HCT116 (cell line): ENCODE results near the gene RSAD1. TPM values are rescaled to one million over a fixed set of nuclear protein-coding genes. Genes with fewer than 3 reads are reported as not detected.

Experiments used
- ATAC-seq: fragments of 200-7000 bp; cut with Tn5 transposase; 2 replicates; pipeline ENCODE4 v1.9.1; 2020; ENCODE audit warnings: mild to moderate bottlenecking, moderate library complexity
- BruUV-seq: library from RNA; stranded (reverse); fragments of 400-500 nt; replicated peaks from 2 replicates; lab custom pipeline; 2021; lab: Mats Ljungman, UMichigan
- CTCF ChIA-PET: fragments of 300-600 bp; sonication (Branson Sonifier 250); formaldehyde crosslinking; loops from one replicate; lab custom pipeline; 2021; ENCODE audit warnings: antibody characterized with exemption; lab: Charles Lee
- POLR2A ChIA-PET: fragments of 300-600, 350-600 bp; sonication (Branson Sonifier 250); formaldehyde crosslinking; loops from one replicate; lab custom pipeline; 2021; ENCODE audit warnings: antibody characterized with exemption; lab: Charles Lee
- RAD21 ChIA-PET, 2 experiments: fragments of 300-600 bp; sonication (Branson Sonifier 250); formaldehyde crosslinking; loops; one replicate each; lab custom pipeline; 2023; ENCODE audit warnings: low total read pairs in 2 of 2; ENCODE audit not compliant: uncharacterized antibody in 2 of 2, unreplicated experiment in 2 of 2, low non-redundant PET in 1 of 2; lab: Charles Lee
- DNase-seq: peaks from one replicate; pipeline ENCODE4 v3.0.0-alpha.2; 2010; ENCODE audit warnings: low read depth, low spot score
- H2AFZ ChIP-seq: fragments of 200-600 bp; shearing (Covaris generic), sonication (generic); 2 replicates; pipeline ENCODE4 v1.6.1; 2017; ENCODE audit warnings: low read depth, mixed run types, mixed read lengths, antibody characterized with exemption, low read length; ENCODE audit not compliant: poor library complexity, severe bottlenecking
- H3K27ac ChIP-seq: 2 replicates; pipeline ENCODE4 v1.5.1; 2012; ENCODE audit warnings: low read depth, low read length
- H3K27me3 ChIP-seq: fragments of 200-600 bp; sonication (generic); 2 replicates; pipeline ENCODE4 v1.6.1; 2016; ENCODE audit warnings: mixed run types, low read length, mixed read lengths; ENCODE audit not compliant: insufficient read depth
- H3K36me3 ChIP-seq, 2 experiments: fragments of 200-500 bp in 1 of 2; fragments of 200-600 bp in 1 of 2; sonication (Bioruptor generic) in 1 of 2; sonication (generic) in 1 of 2; 2 replicates each; pipeline versions ENCODE4 v1.5.1 to v1.6.1; 2014 to 2016; ENCODE audit warnings: low read length in 2 of 2, inconsistent platforms in 1 of 2, mixed read lengths in 1 of 2, mixed run types in 1 of 2; ENCODE audit not compliant: insufficient read depth in 2 of 2, control insufficient read depth in 1 of 2
- H3K4me1 ChIP-seq, 2 experiments: fragments of 200-600 bp in 1 of 2; sonication (generic) in 1 of 2; 2 replicates each; pipeline versions ENCODE4 v1.5.1 to v1.6.1; 2012 to 2017; ENCODE audit warnings: low read length in 2 of 2, inconsistent platforms in 1 of 2, mild to moderate bottlenecking in 1 of 2, mixed read lengths in 1 of 2, mixed run types in 1 of 2, moderate library complexity in 1 of 2; ENCODE audit not compliant: insufficient read depth in 2 of 2, control insufficient read depth in 1 of 2
- H3K4me2 ChIP-seq: fragments of 200-600 bp; sonication (generic); 2 replicates; pipeline ENCODE4 v1.6.1; 2017; ENCODE audit warnings: mixed run types, low read length, mixed read lengths
- H3K4me3 ChIP-seq, 2 experiments: fragments of 200-600 bp in 1 of 2; sonication (generic) in 1 of 2; replicated peaks in 1 of 2; 2 replicates each; pipeline ENCODE4 v1.5.1; 2011 to 2016; ENCODE audit warnings: low read length in 2 of 2, control low read depth in 1 of 2, low read depth in 1 of 2, mild to moderate bottlenecking in 1 of 2, mixed read lengths in 1 of 2, mixed run types in 1 of 2
- H3K79me2 ChIP-seq: fragments of 200-600 bp; sonication (generic); 2 replicates; pipeline ENCODE4 v1.6.1; 2017; ENCODE audit warnings: mild to moderate bottlenecking, mixed run types, low read length, moderate library complexity, mixed read lengths; ENCODE audit not compliant: insufficient read depth
- H3K9ac ChIP-seq: fragments of 200-600 bp; sonication (generic); 2 replicates; pipeline ENCODE4 v1.6.1; 2016; ENCODE audit warnings: low read length, mixed read lengths
- H3K9me2 ChIP-seq: fragments of 200-600 bp; sonication (generic), shearing (Covaris generic); 2 replicates; pipeline ENCODE4 v1.6.1; 2017; ENCODE audit warnings: mixed run types, mild to moderate bottlenecking, moderate library complexity; ENCODE audit not compliant: insufficient read depth
- H3K9me3 ChIP-seq, 2 experiments: fragments of 200-500 bp in 1 of 2; fragments of 200-600 bp in 1 of 2; sonication (Bioruptor generic) in 1 of 2; sonication (generic) in 1 of 2; 2 replicates each; pipeline ENCODE4 v1.6.1; 2014 to 2017; ENCODE audit warnings: low read length in 2 of 2, mixed read lengths in 2 of 2, inconsistent platforms in 1 of 2, low read depth in 1 of 2, mild to moderate bottlenecking in 1 of 2, mixed run types in 1 of 2, moderate library complexity in 1 of 2; ENCODE audit not compliant: control insufficient read depth in 1 of 2, insufficient read depth in 1 of 2
- H4K20me1 ChIP-seq: fragments of 200-600 bp; sonication (generic), shearing (Covaris generic); 2 replicates; pipeline ENCODE4 v1.6.1; 2017; ENCODE audit warnings: mixed run types, mild to moderate bottlenecking, moderate library complexity; ENCODE audit not compliant: insufficient read depth
- CBX3 ChIP-seq: IDR thresholded peaks from 2 replicates; pipeline ENCODE4 v1.6.1; 2012; ENCODE audit warnings: low read depth
- CEBPB ChIP-seq: IDR thresholded peaks from 2 replicates; pipeline ENCODE4 v1.6.1; 2012; ENCODE audit warnings: low read depth
- EGR1 ChIP-seq: IDR thresholded peaks from 2 replicates; pipeline ENCODE4 v1.6.1; 2012; ENCODE audit warnings: low read depth
- ELF1 ChIP-seq: IDR thresholded peaks from 2 replicates; pipeline ENCODE4 v1.6.1; 2012; ENCODE audit warnings: low read depth, borderline replicate concordance
- EZH2 ChIP-seq: fragments of 200-600 bp; sonication (generic); IDR thresholded peaks from 2 replicates; pipeline ENCODE4 v1.6.1; 2017; ENCODE audit warnings: antibody characterized with exemption, mixed run types
- JUND ChIP-seq: IDR thresholded peaks from 2 replicates; pipeline ENCODE4 v1.6.1; 2012
- MAX ChIP-seq: IDR thresholded peaks from 2 replicates; pipeline ENCODE4 v1.6.1; 2012
- POLR2AphosphoS5 ChIP-seq: IDR thresholded peaks from 2 replicates; pipeline ENCODE4 v1.6.1; 2011; ENCODE audit warnings: mild to moderate bottlenecking, low read depth, low read length, moderate library complexity
- SIN3A ChIP-seq: IDR thresholded peaks from 2 replicates; pipeline ENCODE4 v1.6.1; 2012; ENCODE audit warnings: low read depth
- YY1 ChIP-seq: IDR thresholded peaks from 2 replicates; pipeline ENCODE4 v1.6.1; 2011; ENCODE audit warnings: low read length, low read depth, moderate library complexity, mild to moderate bottlenecking; ENCODE audit not compliant: insufficient replicate concordance; ENCODE audit errors: extremely low read depth
- ZNF274 ChIP-seq: fragments of 200-500 bp; sonication (Bioruptor generic); IDR thresholded peaks from 2 replicates; pipeline ENCODE4 v1.6.1; 2014; ENCODE audit warnings: mild to moderate bottlenecking, low read depth, low read length, inconsistent platforms
- intact Hi-C: fragments of 100-400 bp; cut with micrococcal nuclease; formaldehyde crosslinking; loops from 2 replicates; pipeline ENCODE4 v1.10.0; 2022
- total RNA-seq: library from RNA; stranded (reverse); gene quantifications from one replicate; pipeline ENCODE4 v1.2.1, GENCODE V29; 2021; ENCODE audit not compliant: unreplicated experiment
- TF ChIP-seq, protein P1 (sequence below): IDR thresholded peaks from 2 replicates; pipeline ENCODE4 v1.6.1; 2012; ENCODE audit warnings: low read depth
- TF ChIP-seq, protein P2 (sequence below), 3 experiments: fragments of 200-600 bp in 1 of 3; sonication (generic) in 1 of 3; IDR thresholded peaks in 2 of 3; conservative IDR thresholded peaks in 1 of 3; 2 replicates each; pipeline ENCODE4 v1.5.1; 2012 to 2017; ENCODE audit warnings: low read depth in 2 of 3, low read length in 2 of 3, antibody characterized with exemption in 1 of 3, borderline replicate concordance in 1 of 3, control low read depth in 1 of 3, mild to moderate bottlenecking in 1 of 3, mixed read lengths in 1 of 3, mixed run types in 1 of 3, moderate library complexity in 1 of 3; ENCODE audit not compliant: insufficient read depth in 1 of 3

The RSAD1 gene
- total RNA-seq, 1 experiment from 2014 or later, result 82.7 TPM

DNA sequence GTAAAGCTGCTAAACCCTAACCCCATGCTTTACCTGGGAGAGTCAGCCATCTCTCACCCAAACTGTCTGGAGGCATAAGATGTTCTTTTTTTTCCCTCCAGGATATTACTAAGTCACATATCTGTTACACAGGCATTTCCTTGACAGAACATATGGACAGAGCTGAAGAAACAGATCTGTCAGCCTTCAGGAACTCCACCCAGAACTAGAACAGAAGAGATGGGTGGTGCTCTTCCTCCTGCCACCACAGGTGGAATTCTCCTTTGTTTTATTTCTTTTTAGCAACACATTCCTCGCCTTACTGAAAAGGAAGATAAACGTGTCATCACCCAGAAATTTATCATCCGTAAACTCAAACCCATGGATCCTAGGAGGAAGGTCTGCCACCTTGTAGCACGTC lies 38.4 kb downstream of the RSAD1 start:
- Histone ChIP-seq H3K4me1 (peaks cover 0 to 6% of the 10 kb centered on the region in 2 experiments; a peak in 1 of 4 replicates), H3K9me3 (no peaks in the 10 kb centered on the region), H3K27me3 (no peaks in the 10 kb centered on the region), H3K4me2 (no peak overlapping the region), H3K36me3 (no peaks in the 10 kb centered on the region), H3K79me2 (no peaks in the 10 kb centered on the region)
- RAD21 ChIA-PET, result no interaction called here
- no peak for DNase-seq
- ATAC-seq, result no peak
- no peak for TF ChIP-seq SIN3A
- TF ChIP-seq ELF1, result no peak
- no peak for TF ChIP-seq MAX
- TF ChIP-seq POLR2AphosphoS5, result no peak
- no peak for TF ChIP-seq EGR1
- no peak for TF ChIP-seq CEBPB
- TF ChIP-seq, protein P1, sequence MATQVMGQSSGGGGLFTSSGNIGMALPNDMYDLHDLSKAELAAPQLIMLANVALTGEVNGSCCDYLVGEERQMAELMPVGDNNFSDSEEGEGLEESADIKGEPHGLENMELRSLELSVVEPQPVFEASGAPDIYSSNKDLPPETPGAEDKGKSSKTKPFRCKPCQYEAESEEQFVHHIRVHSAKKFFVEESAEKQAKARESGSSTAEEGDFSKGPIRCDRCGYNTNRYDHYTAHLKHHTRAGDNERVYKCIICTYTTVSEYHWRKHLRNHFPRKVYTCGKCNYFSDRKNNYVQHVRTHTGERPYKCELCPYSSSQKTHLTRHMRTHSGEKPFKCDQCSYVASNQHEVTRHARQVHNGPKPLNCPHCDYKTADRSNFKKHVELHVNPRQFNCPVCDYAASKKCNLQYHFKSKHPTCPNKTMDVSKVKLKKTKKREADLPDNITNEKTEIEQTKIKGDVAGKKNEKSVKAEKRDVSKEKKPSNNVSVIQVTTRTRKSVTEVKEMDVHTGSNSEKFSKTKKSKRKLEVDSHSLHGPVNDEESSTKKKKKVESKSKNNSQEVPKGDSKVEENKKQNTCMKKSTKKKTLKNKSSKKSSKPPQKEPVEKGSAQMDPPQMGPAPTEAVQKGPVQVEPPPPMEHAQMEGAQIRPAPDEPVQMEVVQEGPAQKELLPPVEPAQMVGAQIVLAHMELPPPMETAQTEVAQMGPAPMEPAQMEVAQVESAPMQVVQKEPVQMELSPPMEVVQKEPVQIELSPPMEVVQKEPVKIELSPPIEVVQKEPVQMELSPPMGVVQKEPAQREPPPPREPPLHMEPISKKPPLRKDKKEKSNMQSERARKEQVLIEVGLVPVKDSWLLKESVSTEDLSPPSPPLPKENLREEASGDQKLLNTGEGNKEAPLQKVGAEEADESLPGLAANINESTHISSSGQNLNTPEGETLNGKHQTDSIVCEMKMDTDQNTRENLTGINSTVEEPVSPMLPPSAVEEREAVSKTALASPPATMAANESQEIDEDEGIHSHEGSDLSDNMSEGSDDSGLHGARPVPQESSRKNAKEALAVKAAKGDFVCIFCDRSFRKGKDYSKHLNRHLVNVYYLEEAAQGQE, result no peak
- no peak for TF ChIP-seq ZNF274
- TF ChIP-seq, protein P2, sequence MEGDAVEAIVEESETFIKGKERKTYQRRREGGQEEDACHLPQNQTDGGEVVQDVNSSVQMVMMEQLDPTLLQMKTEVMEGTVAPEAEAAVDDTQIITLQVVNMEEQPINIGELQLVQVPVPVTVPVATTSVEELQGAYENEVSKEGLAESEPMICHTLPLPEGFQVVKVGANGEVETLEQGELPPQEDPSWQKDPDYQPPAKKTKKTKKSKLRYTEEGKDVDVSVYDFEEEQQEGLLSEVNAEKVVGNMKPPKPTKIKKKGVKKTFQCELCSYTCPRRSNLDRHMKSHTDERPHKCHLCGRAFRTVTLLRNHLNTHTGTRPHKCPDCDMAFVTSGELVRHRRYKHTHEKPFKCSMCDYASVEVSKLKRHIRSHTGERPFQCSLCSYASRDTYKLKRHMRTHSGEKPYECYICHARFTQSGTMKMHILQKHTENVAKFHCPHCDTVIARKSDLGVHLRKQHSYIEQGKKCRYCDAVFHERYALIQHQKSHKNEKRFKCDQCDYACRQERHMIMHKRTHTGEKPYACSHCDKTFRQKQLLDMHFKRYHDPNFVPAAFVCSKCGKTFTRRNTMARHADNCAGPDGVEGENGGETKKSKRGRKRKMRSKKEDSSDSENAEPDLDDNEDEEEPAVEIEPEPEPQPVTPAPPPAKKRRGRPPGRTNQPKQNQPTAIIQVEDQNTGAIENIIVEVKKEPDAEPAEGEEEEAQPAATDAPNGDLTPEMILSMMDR (IDR thresholded peaks at IDR 0.05 in 2 of 3, conservative IDR thresholded peaks at IDR 0.05 in 1 of 3; ENCODE audit: borderline replicate concordance in 1 of 3, insufficient read depth in 1 of 3, low read depth in 2 of 3, low read length in 2 of 3), result no peak
- TF ChIP-seq EZH2, result no peak
- no peak for TF ChIP-seq JUND
- TF ChIP-seq CBX3, result no peak
- no peak for TF ChIP-seq YY1
- TF ChIP-seq, all 23 proteins: peak for 0
- Histone ChIP-seq H4K20me1 (no peaks in the 10 kb centered on the region), H3K27ac (no peak overlapping the region), H3K4me3 (no peak overlapping the region), H3K9ac (no peak overlapping the region), H2AFZ (no peak overlapping the region), H3K9me2 (no peaks in the 10 kb centered on the region)
- intact Hi-C loops, result no loop called here
- BruUV-seq, result no TSS peak
- POLR2A ChIA-PET, result no interaction called here
- CTCF ChIA-PET, result interaction anchor here (0.8 kb wide), 1 partner anchor 15 kb away, joined by 3 read pairs; no protein-coding TSS in a partner anchor
